RWPE2 (cell line): Measurements from ENCODE around the gene BBS1.

Experiments used
- ATAC-seq: fragments of 200-7000 bp; cut with Tn5 transposase; 3 replicates; pipeline ENCODE4 v1.9.1; 2021; ENCODE audit warnings: low read depth
- DNase-seq: peaks from one replicate; pipeline ENCODE4 v3.0.0-alpha.2; 2020; ENCODE audit warnings: low spot score
- H3K27ac ChIP-seq: fragments of 450-650 bp; 2 replicates; pipeline ENCODE4 v1.5.1; 2017; ENCODE audit warnings: mild to moderate bottlenecking; ENCODE audit not compliant: poor library complexity, severe bottlenecking
- H3K27me3 ChIP-seq: fragments of 250-450 bp; sonication (Bioruptor Pico); 2 replicates; pipeline ENCODE4 v1.5.1; 2021; ENCODE audit warnings: mild to moderate bottlenecking, moderate library complexity; ENCODE audit not compliant: insufficient read depth, poor library complexity, severe bottlenecking
- H3K36me3 ChIP-seq: fragments of 250-450 bp; sonication (Bioruptor Pico); 2 replicates; pipeline ENCODE4 v1.5.1; 2020; ENCODE audit warnings: low read depth, mild to moderate bottlenecking, moderate library complexity
- H3K4me1 ChIP-seq: fragments of 250-450 bp; sonication (Bioruptor Pico); 2 replicates; pipeline ENCODE4 v1.5.1; 2021; ENCODE audit warnings: mild to moderate bottlenecking, moderate library complexity; ENCODE audit not compliant: insufficient read depth, poor library complexity, severe bottlenecking
- H3K4me3 ChIP-seq: fragments of 250-450 bp; sonication (Bioruptor Pico); 2 replicates; pipeline ENCODE4 v1.5.1; 2021; ENCODE audit warnings: mild to moderate bottlenecking, moderate library complexity; ENCODE audit not compliant: severe bottlenecking
- H3K9me3 ChIP-seq: fragments of 250-450 bp; sonication (Bioruptor Pico); 2 replicates; pipeline ENCODE4 v1.5.1; 2021; ENCODE audit warnings: mild to moderate bottlenecking, moderate library complexity; ENCODE audit not compliant: severe bottlenecking
- TF ChIP-seq, protein P1 (sequence below): fragments of 450-650 bp; IDR thresholded peaks from one replicate; pipeline ENCODE4 v1.5.1; 2017; ENCODE audit warnings: mild to moderate bottlenecking, moderate library complexity; ENCODE audit not compliant: poor library complexity, severe bottlenecking

BBS1 gene

DNA sequence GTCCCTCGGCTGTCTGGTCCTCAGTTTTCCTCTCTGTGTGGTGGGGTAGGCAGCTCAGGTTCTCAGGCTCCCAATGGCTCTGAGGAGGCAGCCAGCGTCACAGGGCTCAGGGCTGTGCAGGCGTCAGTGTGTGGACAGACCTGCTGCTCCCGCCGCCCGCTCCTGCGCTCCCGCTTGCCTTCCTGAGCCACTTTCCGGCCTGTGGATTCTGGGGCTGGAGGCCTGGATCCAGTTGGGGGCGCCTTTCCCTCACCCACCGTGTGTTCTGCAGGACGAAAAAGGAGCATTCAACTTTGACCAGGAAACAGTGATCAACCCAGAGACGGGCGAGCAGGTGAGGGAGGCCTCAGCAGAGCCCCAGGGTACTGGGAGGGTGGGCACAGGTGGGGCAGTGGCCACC is 15.5 kb upstream of the BBS1 start:
- Histone ChIP-seq H3K9me3 (no peaks in the 10 kb centered on the region), H3K27ac (no peak overlapping the region), H3K36me3 (peaks cover 13% of the 10 kb centered on the region)

DNA sequence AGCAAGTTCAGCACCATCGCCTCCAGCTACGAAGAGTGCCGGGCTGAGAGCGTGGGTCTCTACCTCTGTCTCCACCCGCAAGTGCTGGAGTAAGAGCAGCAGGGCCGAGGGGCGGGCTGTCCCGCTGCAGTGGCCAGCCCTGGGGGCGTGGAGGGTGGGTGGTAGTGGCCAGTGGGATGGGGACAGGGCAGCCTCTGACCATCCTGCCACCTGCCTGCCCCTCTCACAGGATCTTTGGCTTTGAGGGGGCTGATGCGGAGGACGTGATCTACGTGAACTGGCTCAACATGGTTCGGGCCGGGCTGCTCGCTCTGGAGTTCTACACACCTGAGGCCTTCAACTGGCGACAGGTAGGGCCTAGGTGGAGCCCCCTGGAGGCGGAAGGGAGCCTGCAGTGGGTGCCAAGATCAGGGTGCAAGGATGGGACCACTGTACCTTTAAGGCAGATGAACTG is 15.0 kb upstream of the BBS1 start:
- Histone ChIP-seq H3K36me3 (peaks cover 13% of the 10 kb centered on the region), H3K4me3 (no peak overlapping the region), H3K27me3 (no peaks in the 10 kb centered on the region), H3K27ac (no peak overlapping the region), H3K9me3 (no peaks in the 10 kb centered on the region), H3K4me1 (no peaks in the 10 kb centered on the region)
- no peak for ATAC-seq
- no peak for DNase-seq
- TF ChIP-seq, protein P1, sequence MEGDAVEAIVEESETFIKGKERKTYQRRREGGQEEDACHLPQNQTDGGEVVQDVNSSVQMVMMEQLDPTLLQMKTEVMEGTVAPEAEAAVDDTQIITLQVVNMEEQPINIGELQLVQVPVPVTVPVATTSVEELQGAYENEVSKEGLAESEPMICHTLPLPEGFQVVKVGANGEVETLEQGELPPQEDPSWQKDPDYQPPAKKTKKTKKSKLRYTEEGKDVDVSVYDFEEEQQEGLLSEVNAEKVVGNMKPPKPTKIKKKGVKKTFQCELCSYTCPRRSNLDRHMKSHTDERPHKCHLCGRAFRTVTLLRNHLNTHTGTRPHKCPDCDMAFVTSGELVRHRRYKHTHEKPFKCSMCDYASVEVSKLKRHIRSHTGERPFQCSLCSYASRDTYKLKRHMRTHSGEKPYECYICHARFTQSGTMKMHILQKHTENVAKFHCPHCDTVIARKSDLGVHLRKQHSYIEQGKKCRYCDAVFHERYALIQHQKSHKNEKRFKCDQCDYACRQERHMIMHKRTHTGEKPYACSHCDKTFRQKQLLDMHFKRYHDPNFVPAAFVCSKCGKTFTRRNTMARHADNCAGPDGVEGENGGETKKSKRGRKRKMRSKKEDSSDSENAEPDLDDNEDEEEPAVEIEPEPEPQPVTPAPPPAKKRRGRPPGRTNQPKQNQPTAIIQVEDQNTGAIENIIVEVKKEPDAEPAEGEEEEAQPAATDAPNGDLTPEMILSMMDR, result no peak

More for the DNA sequence above, 15.5 kb upstream of the BBS1 start:
- TF ChIP-seq, protein P1, result no peak
- ATAC-seq, result no peak
- H3K4me3 ChIP-seq, result no peak overlapping the region
- H3K4me1 ChIP-seq, result no peaks in the 10 kb centered on the region
- DNase-seq, result no peak
- H3K27me3 ChIP-seq, result no peaks in the 10 kb centered on the region

DNA sequence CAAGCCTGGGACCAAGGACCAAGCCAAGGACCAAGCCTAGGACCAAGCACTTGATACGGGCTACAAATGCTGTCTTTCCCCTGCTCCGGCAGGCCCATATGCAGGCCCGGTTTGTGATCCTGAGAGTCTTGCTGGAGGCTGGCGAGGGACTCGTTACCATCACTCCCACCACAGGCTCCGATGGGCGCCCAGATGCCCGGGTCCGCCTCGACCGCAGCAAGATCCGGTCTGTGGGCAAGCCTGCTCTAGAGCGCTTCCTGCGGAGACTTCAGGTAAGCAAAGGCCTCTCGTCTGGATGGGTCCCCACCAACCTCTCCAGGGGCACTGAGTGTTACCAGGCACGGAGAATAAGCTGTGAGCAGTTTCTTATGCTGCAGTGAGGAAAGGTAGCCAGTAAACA is 13.2 kb upstream of the BBS1 start:
- Histone ChIP-seq H3K27ac (no peak overlapping the region), H3K4me3 (no peak overlapping the region), H3K9me3 (no peaks in the 10 kb centered on the region), H3K36me3 (peaks cover 9% of the 10 kb centered on the region), H3K27me3 (no peaks in the 10 kb centered on the region), H3K4me1 (no peaks in the 10 kb centered on the region)
- ATAC-seq (no peak), DNase-seq (no peak)
- TF ChIP-seq, protein P1, result no peak

DNA sequence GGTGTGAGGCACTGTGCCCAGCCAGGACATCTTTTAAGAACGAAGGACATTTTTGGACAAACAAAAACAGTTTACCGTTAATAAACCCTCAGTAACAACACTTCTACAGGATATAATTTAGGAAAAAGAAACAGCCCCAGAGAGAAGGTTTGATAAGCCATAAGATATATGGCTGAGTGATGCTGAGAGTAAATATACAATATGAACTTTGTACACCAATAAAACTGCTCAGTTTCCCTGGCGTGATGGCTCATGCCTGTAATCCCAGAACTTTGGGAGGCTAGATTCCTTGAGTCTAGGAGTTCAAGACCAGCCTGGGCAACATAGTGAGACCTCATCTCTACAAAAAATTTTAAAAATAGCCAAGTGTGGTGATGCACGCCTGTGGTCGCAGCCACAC is 11.9 kb upstream of the BBS1 start:
- Histone ChIP-seq H3K4me1 (no peaks in the 10 kb centered on the region), H3K27ac (no peak overlapping the region), H3K27me3 (no peaks in the 10 kb centered on the region), H3K9me3 (no peaks in the 10 kb centered on the region), H3K36me3 (peaks cover 9% of the 10 kb centered on the region), H3K4me3 (no peak overlapping the region)
- DNase-seq (no peak), ATAC-seq (no peak)
- TF ChIP-seq, protein P1, result no peak

DNA sequence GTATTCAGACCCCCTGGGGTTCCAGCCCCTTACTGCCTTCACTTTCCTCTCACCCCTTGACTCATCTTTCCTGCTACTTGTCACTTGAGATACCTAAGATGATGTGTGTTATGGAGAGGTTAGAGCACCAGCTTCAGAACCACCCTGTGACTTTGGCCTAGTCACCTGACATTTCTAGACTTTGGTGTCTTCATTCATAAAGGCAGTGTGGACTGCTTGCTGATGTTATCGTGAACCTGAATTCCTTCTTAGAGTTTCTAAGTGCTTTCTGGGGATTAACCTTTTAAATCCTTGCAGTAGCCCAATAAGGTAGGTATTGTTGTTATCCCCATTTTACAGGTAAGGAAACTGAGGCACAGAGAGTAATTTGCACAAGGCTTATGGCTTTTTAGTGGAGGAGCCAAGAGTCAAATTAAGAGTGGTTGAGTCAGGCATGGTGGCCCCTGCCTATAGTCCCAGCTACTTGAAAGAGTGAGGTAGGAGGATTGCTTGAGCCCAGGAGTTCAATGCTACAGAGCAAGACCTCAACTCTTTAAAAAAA is 5.1 kb upstream of the BBS1 start:
- no peak for ATAC-seq
- Histone ChIP-seq H3K4me3 (no peak overlapping the region), H3K9me3 (no peaks in the 10 kb centered on the region), H3K36me3 (no peaks in the 10 kb centered on the region), H3K4me1 (no peaks in the 10 kb centered on the region), H3K27me3 (no peaks in the 10 kb centered on the region), H3K27ac (no peak overlapping the region)
- TF ChIP-seq, protein P1, result no peak
- DNase-seq, result no peak
